ENCODE results near the gene ATP13A5.

ATP13A5 gene

GRCh38 chr3:193333229-193333628 is 45.3 kb downstream of the ATP13A5 start:
- no peaks in the 10 kb centered on the region for H3K9me3 ChIP-seq
- TF ChIP-seq, protein P1, sequence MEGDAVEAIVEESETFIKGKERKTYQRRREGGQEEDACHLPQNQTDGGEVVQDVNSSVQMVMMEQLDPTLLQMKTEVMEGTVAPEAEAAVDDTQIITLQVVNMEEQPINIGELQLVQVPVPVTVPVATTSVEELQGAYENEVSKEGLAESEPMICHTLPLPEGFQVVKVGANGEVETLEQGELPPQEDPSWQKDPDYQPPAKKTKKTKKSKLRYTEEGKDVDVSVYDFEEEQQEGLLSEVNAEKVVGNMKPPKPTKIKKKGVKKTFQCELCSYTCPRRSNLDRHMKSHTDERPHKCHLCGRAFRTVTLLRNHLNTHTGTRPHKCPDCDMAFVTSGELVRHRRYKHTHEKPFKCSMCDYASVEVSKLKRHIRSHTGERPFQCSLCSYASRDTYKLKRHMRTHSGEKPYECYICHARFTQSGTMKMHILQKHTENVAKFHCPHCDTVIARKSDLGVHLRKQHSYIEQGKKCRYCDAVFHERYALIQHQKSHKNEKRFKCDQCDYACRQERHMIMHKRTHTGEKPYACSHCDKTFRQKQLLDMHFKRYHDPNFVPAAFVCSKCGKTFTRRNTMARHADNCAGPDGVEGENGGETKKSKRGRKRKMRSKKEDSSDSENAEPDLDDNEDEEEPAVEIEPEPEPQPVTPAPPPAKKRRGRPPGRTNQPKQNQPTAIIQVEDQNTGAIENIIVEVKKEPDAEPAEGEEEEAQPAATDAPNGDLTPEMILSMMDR (IDR thresholded peaks at IDR 0.05): no peak
- H3K27ac ChIP-seq: no peak overlapping the region
- H3K4me1 ChIP-seq (ENCODE audit: control insufficient read depth in 1 of 2, insufficient read depth in 1 of 2, low read depth in 1 of 2, low read length in 1 of 2): no peaks in the 10 kb centered on the region
- no peaks in the 10 kb centered on the region for H3K27me3 ChIP-seq
- H3K36me3 ChIP-seq: no peaks in the 10 kb centered on the region
- no peak overlapping the region for H3K4me3 ChIP-seq (ENCODE audit: low read depth in 1 of 2, low read length in 1 of 2)

DNA sequence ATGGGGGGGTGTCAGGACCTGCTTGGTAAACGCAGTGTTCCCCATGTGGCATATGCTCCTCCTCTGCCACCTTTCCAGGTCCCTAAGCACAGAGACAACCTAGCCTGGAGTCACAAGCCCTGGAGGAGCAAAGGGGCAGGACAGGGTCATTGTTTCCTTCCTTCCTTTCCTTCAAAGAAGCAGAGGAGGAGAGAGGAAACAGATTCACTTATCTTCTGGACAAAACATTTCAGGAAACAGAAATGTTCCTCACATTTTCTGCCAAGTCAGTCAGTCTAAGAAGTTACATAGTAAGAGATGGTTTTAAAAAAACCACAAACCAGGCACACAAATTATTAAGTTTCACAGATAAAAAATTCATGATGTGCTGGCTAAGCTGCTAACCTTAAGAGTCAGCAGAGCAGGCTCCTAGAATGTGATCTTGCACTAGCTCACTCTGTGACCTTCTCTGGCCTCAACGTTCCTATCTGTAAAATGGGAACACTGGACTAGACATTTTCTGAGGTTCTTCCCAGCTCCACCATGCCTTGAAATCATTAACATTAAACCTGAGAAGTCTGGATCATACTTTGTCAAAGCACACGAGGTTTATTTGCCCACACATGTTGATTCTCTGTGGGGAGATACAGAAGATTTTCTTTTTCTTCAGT is 47.9 kb downstream of the ATP13A5 start:
- Histone ChIP-seq H3K9me3 (no peaks in the 10 kb centered on the region), H3K4me3 (ENCODE audit: low read depth in 1 of 2, low read length in 1 of 2) (no peak overlapping the region), H3K4me1 (ENCODE audit: control insufficient read depth in 1 of 2, insufficient read depth in 1 of 2, low read depth in 1 of 2, low read length in 1 of 2) (no peaks in the 10 kb centered on the region), H3K36me3 (no peaks in the 10 kb centered on the region), H3K27ac (no peak overlapping the region), H3K27me3 (no peaks in the 10 kb centered on the region)
- TF ChIP-seq, protein P1 (IDR thresholded peaks at IDR 0.05): no peak

DNA sequence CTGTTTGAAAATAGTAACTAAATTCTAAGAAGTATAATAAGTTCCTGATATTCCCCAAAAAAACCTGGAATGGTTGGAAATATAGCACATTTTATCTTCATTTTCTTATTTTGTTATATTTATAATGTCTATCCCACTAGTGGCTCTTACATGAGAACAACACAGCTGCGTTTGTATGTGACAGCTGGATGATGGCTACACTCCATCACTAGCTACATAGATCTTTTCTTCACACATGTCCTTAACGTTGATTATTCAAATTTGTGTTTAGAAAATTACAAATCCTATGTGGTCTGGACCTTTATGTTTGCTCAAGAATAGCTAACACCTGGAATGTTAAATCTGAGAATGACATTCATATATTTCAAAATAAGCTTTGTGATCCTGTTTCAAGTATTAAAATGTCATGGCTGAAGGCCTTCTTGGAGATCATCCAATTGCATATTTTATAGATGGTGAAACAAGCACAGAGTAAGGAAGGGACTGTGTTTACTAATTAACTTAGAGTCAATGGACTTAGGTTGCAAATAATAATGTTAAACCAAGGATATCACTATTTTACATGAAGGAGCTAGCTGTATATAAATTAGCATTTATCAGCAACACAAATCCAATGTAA is 60.8 kb downstream of the ATP13A5 start:
- no peak overlapping the region for H3K4me3 ChIP-seq (ENCODE audit: low read depth in 1 of 2, low read length in 1 of 2)
- no peaks in the 10 kb centered on the region for H3K9me3 ChIP-seq
- H3K36me3 ChIP-seq: no peaks in the 10 kb centered on the region
- H3K4me1 ChIP-seq (ENCODE audit: control insufficient read depth in 1 of 2, insufficient read depth in 1 of 2, low read depth in 1 of 2, low read length in 1 of 2): no peaks in the 10 kb centered on the region
- no peak overlapping the region for H3K27ac ChIP-seq
- TF ChIP-seq, protein P1 (IDR thresholded peaks at IDR 0.05): no peak
- no peaks in the 10 kb centered on the region for H3K27me3 ChIP-seq

DNA sequence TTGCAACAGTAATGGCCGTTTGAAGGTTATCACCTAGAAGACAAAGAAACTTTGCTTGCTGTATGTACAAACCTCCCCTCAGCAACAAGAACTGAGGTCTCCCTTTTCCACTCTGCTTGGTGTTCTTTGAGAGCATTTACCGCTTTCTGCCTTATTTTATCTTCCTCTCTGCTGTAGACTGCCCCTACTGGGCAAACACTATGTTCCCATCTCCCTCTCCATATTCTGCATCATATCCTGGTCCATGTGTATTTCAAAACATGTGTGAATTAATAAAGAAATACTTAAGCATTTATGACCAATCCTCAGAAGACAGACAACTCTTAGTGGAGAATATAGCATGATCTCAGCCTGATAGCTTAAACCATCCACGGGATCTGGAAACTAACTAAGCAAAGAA is 64.4 kb downstream of the ATP13A5 start:
- TF ChIP-seq, protein P1 (IDR thresholded peaks at IDR 0.05): no peak

DNA sequence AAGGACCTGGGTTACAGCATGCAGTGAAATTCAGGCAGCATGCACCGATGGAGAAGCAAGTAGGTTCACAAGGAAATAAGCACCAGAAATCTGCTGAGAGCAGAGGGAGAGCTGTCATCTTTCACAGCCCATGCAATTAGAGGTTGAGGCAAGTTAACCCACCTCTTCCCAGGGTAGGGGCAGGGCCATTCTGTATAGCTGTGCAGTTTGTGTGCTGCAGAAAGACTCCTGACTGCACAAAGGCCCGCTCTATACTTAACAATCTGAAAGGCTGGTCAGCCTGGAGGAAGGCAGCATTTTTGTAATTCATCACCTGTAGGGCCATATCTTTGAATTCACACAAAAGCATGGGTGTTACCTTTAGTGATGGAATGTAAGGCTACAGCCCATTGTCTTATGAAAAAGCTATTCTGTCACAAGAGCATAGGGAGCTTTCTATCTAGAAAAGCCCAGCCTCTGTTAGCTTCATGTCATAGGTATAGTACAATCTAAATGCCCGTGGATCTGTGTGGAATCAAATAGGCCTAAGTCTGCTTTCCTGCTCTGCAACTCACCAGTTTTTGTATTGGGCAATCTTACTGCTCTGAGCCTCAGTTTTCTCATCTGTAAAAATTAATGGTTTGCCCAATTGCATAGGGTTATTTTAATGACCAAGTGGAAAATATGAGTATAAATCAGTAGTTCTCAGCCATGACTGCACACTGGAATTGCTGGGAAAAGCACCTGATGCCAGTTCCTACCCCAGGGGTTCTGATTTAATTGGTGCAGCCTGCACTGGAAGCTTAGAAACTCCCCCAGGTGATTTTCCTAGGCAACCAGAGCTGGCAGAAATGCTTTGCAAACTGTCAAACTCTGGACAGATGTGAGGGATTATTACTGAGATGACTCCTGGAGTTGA is 65.2 kb downstream of the ATP13A5 start:
- no peak overlapping the region for H3K27ac ChIP-seq
- no peaks in the 10 kb centered on the region for H3K4me1 ChIP-seq (ENCODE audit: control insufficient read depth in 1 of 2, insufficient read depth in 1 of 2, low read depth in 1 of 2, low read length in 1 of 2)
- no peaks in the 10 kb centered on the region for H3K27me3 ChIP-seq
- TF ChIP-seq, protein P1 (IDR thresholded peaks at IDR 0.05): no peak
- no peak overlapping the region for H3K4me3 ChIP-seq (ENCODE audit: low read depth in 1 of 2, low read length in 1 of 2)
- no peaks in the 10 kb centered on the region for H3K9me3 ChIP-seq
- H3K36me3 ChIP-seq: no peaks in the 10 kb centered on the region

More for the DNA sequence above, 64.4 kb downstream of the ATP13A5 start:
- no peak overlapping the region for H3K4me3 ChIP-seq (ENCODE audit: low read depth in 1 of 2, low read length in 1 of 2)
- no peaks in the 10 kb centered on the region for H3K9me3 ChIP-seq
- H3K36me3 ChIP-seq: no peaks in the 10 kb centered on the region
- no peaks in the 10 kb centered on the region for H3K27me3 ChIP-seq
- H3K4me1 ChIP-seq (ENCODE audit: control insufficient read depth in 1 of 2, insufficient read depth in 1 of 2, low read depth in 1 of 2, low read length in 1 of 2): no peaks in the 10 kb centered on the region
- H3K27ac ChIP-seq: no peak overlapping the region

Measured in neutrophil (primary cell).